Stomach (tissue), 9 donors: Measurements from ENCODE around the gene LDB2. TPM values are rescaled to one million over a fixed set of nuclear protein-coding genes. Genes with fewer than 3 reads are reported as not detected.
"Not testable (repeated sequence)": the region's sequence is repeated elsewhere in the genome, so short reads cannot be mapped to it uniquely, and the experiment has no call there.

Source experiments
- DNase-seq, 2 donors: peaks; one replicate each; pipeline versions ENCODE4 v3.0.0 to v3.0.0-alpha.2; 2013 to 2019
- H3K27ac ChIP-seq, 5 donors: fragments of 200-600 bp in 4 of 5; sonication (generic) in 4 of 5; one replicate each; pipeline ENCODE4 v1.5.1; 2013 to 2019; ENCODE audit warnings: mild to moderate bottlenecking in 1 of 5, moderate library complexity in 1 of 5
- H3K27me3 ChIP-seq, 3 donors: fragments of 200-600 bp; sonication (generic); one replicate each; pipeline ENCODE4 v1.5.1; 2017 to 2019; ENCODE audit warnings: mixed run types in 1 of 3
- H3K36me3 ChIP-seq, 4 donors: fragments of 200-600 bp; sonication (generic); 1 replicate in 3 of 4; 2 replicates in 1 of 4; pipeline ENCODE4 v1.5.1; 2016 to 2019
- H3K4me1 ChIP-seq, 4 donors: fragments of 200-600 bp; sonication (generic); one replicate each; pipeline ENCODE4 v1.5.1; 2016 to 2019
- H3K4me3 ChIP-seq, 4 donors: fragments of 200-600 bp; sonication (generic) in 3 of 4; one replicate each; pipeline ENCODE4 v1.5.1; 2016 to 2019; ENCODE audit warnings: mild to moderate bottlenecking in 1 of 4
- H3K9me3 ChIP-seq, 4 donors: fragments of 200-600 bp; sonication (generic); one replicate each; pipeline ENCODE4 v1.5.1; 2016 to 2019
- CTCF ChIP-seq, 7 experiments: fragments of 450-650 bp in 4 of 7; fragments of 200-600 bp in 3 of 7; sonication (generic) in 3 of 7; IDR thresholded peaks; one replicate each; pipeline ENCODE4 v1.5.1; 2016 to 2019; ENCODE audit warnings: antibody characterized with exemption in 7 of 7, control low read depth in 2 of 7, mild to moderate bottlenecking in 1 of 7
- EP300 ChIP-seq: sonication (generic); formaldehyde crosslinking; IDR thresholded peaks from one replicate; pipeline ENCODE4 v1.6.1; 2017; ENCODE audit warnings: antibody characterized with exemption
- POLR2A ChIP-seq, 4 donors: fragments of 450-650 bp; IDR thresholded peaks; one replicate each; pipeline ENCODE4 v1.6.1; 2016; ENCODE audit warnings: antibody characterized with exemption in 4 of 4, control low read depth in 2 of 4, mild to moderate bottlenecking in 1 of 4, moderate library complexity in 1 of 4
- POLR2AphosphoS5 ChIP-seq, 3 donors: sonication (generic); formaldehyde crosslinking; IDR thresholded peaks; one replicate each; pipeline ENCODE4 v1.6.1; 2016; ENCODE audit warnings: antibody characterized with exemption in 3 of 3
- WGBS, 5 donors: extraction: QIAGEN DNeasy Blood & Tissue Kit in 3 of 5; methylation state at CpG; one replicate each; pipeline versions ENCODE4 v1.1.5 to v1.1.7; 2013 to 2018; 5-methylcytosine and 5-hydroxymethylcytosine counted together
- intact Hi-C: fragments of 100-400 bp; cut with DNase I; formaldehyde crosslinking; loops from one replicate; pipeline ENCODE4 v1.15.1; 2023; ENCODE audit warnings: low total_unique reads
- polyA plus RNA-seq, 3 donors: library from polyadenylated mRNA; stranded (reverse); fragments of 200-250 nt; gene quantifications; one replicate each; pipeline ENCODE4 v1.2.3, GENCODE V29; 2013
- total RNA-seq, 5 donors: library from RNA; depleted of rRNA; stranded (reverse); fragments of >200 nt; gene quantifications; one replicate each; pipeline versions ENCODE4 v1.1.0 to v1.2.3, GENCODE V29; 2014 to 2016
- donor health status: healthy with polysubstance abuse.
- donor health status: Bipolar disorder and iron deficiency.
- donor health status: healthy.

Gene LDB2
- total and polyA plus RNA-seq, 8 donors: 6.2 to 63.3 (median 12.8) TPM

GRCh38 chr4:16572161-16572560 is 326.3 kb downstream of the LDB2 start:
- H3K36me3 ChIP-seq: no peaks in the 10 kb centered on the region
- intact Hi-C loops: no loop called here
- no peaks in the 10 kb centered on the region for H3K9me3 ChIP-seq
- DNase-seq: no peak
- WGBS, 5 donors: 86 to 96% (median 93%) methylated on average over 3 of the region's 3 CpGs
- no peak overlapping the region for H3K4me3 ChIP-seq
- no peak overlapping the region for H3K27ac ChIP-seq
- no peaks in the 10 kb centered on the region for H3K27me3 ChIP-seq
- H3K4me1 ChIP-seq: peaks cover 0 to 11% (median 0%) of the 10 kb centered on the region in 4 donors
- TF ChIP-seq POLR2A (IDR thresholded peaks at IDR 0.05) (no peak), EP300 (no peak), POLR2AphosphoS5 (IDR thresholded peaks at IDR 0.05) (no peak), CTCF (IDR thresholded peaks at IDR 0.05) (no peak)

GRCh38 chr4:16569790-16570189 is 328.7 kb downstream of the LDB2 start:
- TF ChIP-seq CTCF (IDR thresholded peaks at IDR 0.05) (no peak), POLR2A (IDR thresholded peaks at IDR 0.05) (no peak), POLR2AphosphoS5 (IDR thresholded peaks at IDR 0.05) (no peak), EP300 (no peak)
- 85 to 97% (median 94%) methylated on average over 2 of the region's 2 CpGs for WGBS, 5 donors
- Histone ChIP-seq H3K4me3 (no peak overlapping the region), H3K4me1 (peaks cover 0 to 11% (median 0%) of the 10 kb centered on the region in 4 donors), H3K9me3 (no peaks in the 10 kb centered on the region), H3K27me3 (no peaks in the 10 kb centered on the region), H3K36me3 (no peaks in the 10 kb centered on the region), H3K27ac (no peak overlapping the region)
- intact Hi-C loops: no loop called here
- no peak for DNase-seq

- H3K9me3 ChIP-seq, H3K4me1 ChIP-seq, H3K4me3 ChIP-seq, H3K36me3 ChIP-seq, intact Hi-C loops, H3K27ac ChIP-seq, H3K27me3 ChIP-seq, DNase-seq: not testable (repeated sequence)
- WGBS, 5 donors: 83 to 92% (median 88%) methylated on average over 14 of the region's 14 CpGs
These were observed 341.1 kb downstream of the LDB2 start for GRCh38 chr4:16557316-16557715.

- Histone ChIP-seq H3K9me3 (peaks cover 0 to 5% (median 0%) of the 10 kb centered on the region in 4 donors), H3K27ac (no peak overlapping the region), H3K4me3 (no peak overlapping the region), H3K4me1 (no peaks in the 10 kb centered on the region), H3K27me3 (no peaks in the 10 kb centered on the region), H3K36me3 (no peaks in the 10 kb centered on the region)
- WGBS, 5 donors: 87 to 92% (median 88%) methylated on average over 4 of the region's 4 CpGs
- intact Hi-C loops: no loop called here
- no peak for DNase-seq
- TF ChIP-seq CTCF (IDR thresholded peaks at IDR 0.05) (no peak), POLR2A (IDR thresholded peaks at IDR 0.05) (no peak)
These were observed 343.3 kb downstream of the LDB2 start for GRCh38 chr4:16555156-16555555.

- Histone ChIP-seq H3K9me3 (no peaks in the 10 kb centered on the region), H3K4me1 (no peaks in the 10 kb centered on the region), H3K4me3 (no peak overlapping the region), H3K27ac (no peak overlapping the region), H3K27me3 (no peaks in the 10 kb centered on the region), H3K36me3 (no peaks in the 10 kb centered on the region)
- 55 to 70% (median 63%) methylated on average over 2 of the region's 2 CpGs for WGBS, 5 donors
- intact Hi-C loops: no loop called here
- TF ChIP-seq EP300 (no peak), POLR2A (IDR thresholded peaks at IDR 0.05) (no peak), POLR2AphosphoS5 (IDR thresholded peaks at IDR 0.05) (no peak), CTCF (IDR thresholded peaks at IDR 0.05) (no peak)
- DNase-seq: no peak
These were observed 347.9 kb downstream of the LDB2 start for GRCh38 chr4:16550531-16550930.
